SK-N-MC (cell line): ENCODE measurements around the gene TYW1.
"Not testable (repeated sequence)": the region's sequence is repeated elsewhere in the genome, so short reads cannot be mapped to it uniquely, and the experiment has no call there.

ENCODE experiments used
- EZH2 ChIP-seq: fragments of 200-600 bp; sonication (generic); IDR thresholded peaks from one replicate; pipeline ENCODE4 v1.6.1; 2017; ENCODE audit warnings: antibody characterized with exemption
- POLR2AphosphoS5 ChIP-seq: IDR thresholded peaks from 2 replicates; pipeline ENCODE4 v1.6.1; 2012; ENCODE audit warnings: mild to moderate bottlenecking, low read depth, low read length, borderline replicate concordance

DNA sequence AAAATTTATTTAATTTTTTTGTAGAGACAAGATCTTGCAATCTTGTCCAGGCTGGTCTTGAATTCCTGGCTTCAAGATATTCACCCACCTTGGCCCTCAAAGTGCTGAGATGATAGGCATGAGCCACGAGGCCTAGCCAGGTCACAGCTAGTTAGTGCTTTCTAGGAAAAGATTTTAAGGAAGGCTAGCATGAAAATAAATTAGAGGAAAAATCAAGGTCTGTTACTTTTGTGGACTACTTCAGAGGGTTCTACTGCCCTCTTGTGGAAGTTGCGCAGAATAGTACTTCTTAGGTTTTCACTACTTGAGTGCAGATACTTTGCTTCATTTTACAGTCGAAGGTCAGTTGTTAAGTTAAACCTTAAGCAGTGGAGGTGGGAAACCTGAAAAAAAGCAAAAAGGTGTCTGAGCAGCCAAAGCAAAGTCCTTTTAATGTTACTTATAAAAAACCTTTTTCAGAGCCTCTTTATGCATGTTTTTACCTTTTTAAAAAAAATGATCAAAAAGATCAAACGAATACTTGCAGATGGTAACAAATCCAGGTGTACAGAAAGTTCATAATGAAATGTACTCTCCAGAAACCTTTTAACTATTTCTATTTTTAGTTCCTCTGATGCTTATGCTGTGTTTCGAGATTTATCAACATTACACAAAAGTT, 4.1 kb downstream of the TYW1 start:
- not testable (repeated sequence) for TF ChIP-seq EZH2, POLR2AphosphoS5
